SK-N-MC (cell line): Measurements from ENCODE around the gene KRTAP10-4.

Source experiments
- EZH2 ChIP-seq: fragments of 200-600 bp; sonication (generic); IDR thresholded peaks from one replicate; pipeline ENCODE4 v1.6.1; 2017; ENCODE audit warnings: antibody characterized with exemption
- FOXP2 ChIP-seq: optimal IDR thresholded peaks from 2 replicates; pipeline ENCODE3; 2011; ENCODE audit warnings: mild to moderate bottlenecking, moderate library complexity; ENCODE audit not compliant: insufficient read depth; ENCODE audit errors: extremely low read length, control extremely low read depth
- POLR2AphosphoS5 ChIP-seq: IDR thresholded peaks from 2 replicates; pipeline ENCODE4 v1.6.1; 2012; ENCODE audit warnings: mild to moderate bottlenecking, low read depth, low read length, borderline replicate concordance

GRCh38 chr21:44583800-44584147 is 10.2 kb downstream of the KRTAP10-4 start:
- TF ChIP-seq EZH2 (no peak), POLR2AphosphoS5 (no peak), FOXP2 (no peak)
